Measurements from ENCODE around the gene FSCN2.

Gene FSCN2

DNA sequence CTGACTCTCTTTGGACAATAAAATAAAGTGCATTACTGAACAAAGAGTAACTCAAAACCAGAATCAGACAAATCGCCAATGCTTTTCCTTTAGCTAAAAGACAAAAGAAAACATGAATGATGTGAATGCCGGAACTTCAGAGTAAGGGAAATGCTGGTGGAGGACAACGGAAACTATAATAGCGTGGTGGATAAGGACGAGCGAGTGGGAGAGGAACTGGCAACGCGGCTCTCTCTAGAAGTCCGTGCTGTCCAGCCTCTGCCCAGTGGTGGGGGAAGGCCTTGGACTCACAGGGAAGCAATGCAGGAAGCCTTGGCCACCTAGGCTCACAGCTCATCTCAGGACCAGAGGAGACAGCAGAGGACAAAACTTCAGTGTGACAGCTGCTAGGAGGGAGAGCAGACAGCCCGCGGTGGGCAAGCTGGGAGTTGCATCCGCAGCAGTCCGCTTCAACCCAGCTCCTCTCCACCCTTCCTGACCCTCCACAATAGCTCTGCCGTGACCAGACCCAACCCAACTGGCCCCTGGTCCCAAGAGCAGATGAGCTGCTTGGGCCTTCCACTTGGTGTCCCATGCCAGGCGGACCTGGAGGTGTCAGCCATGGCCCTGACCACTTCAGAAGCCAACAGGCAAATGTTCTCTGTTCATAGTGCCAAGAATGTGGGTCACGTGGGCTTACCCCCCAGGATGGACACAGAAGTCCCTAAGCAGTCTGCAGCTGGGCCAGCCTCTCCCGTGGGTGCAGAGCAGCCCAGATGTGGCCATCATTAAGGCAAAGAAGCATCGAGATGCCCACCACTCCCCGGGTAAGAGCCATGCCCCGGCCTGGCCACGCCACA lies 29.3 kb downstream of the FSCN2 start:
- Histone ChIP-seq H3K27me3 (replicated peaks) (no peaks in the 10 kb centered on the region), H3K27ac (no peak overlapping the region), H3K36me3 (replicated peaks) (peaks cover 52% of the 10 kb centered on the region), H3K4me3 (ENCODE audit: low read depth, low read length) (no peak overlapping the region)
- TF ChIP-seq, protein P1, sequence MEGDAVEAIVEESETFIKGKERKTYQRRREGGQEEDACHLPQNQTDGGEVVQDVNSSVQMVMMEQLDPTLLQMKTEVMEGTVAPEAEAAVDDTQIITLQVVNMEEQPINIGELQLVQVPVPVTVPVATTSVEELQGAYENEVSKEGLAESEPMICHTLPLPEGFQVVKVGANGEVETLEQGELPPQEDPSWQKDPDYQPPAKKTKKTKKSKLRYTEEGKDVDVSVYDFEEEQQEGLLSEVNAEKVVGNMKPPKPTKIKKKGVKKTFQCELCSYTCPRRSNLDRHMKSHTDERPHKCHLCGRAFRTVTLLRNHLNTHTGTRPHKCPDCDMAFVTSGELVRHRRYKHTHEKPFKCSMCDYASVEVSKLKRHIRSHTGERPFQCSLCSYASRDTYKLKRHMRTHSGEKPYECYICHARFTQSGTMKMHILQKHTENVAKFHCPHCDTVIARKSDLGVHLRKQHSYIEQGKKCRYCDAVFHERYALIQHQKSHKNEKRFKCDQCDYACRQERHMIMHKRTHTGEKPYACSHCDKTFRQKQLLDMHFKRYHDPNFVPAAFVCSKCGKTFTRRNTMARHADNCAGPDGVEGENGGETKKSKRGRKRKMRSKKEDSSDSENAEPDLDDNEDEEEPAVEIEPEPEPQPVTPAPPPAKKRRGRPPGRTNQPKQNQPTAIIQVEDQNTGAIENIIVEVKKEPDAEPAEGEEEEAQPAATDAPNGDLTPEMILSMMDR (IDR thresholded peaks at IDR 0.05; ENCODE audit: low read depth, low read length, missing control alignments) = no peak
- in situ Hi-C loops (cut with HindIII; ENCODE audit: low pct_ligation_motif_present, low sequenced_read_pairs) = no loop called here
- DNase-seq = no peak

DNA sequence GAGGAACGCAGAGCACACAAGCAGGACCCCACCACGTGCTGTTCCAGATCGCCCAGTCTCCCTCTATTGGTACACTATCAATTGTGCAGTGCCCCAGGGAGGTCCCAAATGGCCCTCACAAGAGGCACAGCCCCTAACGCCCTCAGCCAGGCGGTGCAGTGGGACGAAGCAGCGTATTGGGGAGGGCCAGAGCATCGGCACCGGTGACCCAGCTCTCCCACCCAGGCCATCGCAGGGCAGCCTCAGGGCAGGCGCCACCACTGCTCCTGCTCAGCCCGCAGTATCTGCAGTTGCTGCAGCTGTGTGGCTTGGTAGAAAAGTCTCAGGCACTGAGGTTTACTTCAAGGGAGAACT lies 29.9 kb downstream of the FSCN2 start:
- no peaks in the 10 kb centered on the region for H3K27me3 ChIP-seq (replicated peaks)
- H3K4me3 ChIP-seq (ENCODE audit: low read depth, low read length) = no peak overlapping the region
- TF ChIP-seq, protein P1 (IDR thresholded peaks at IDR 0.05; ENCODE audit: low read depth, low read length, missing control alignments) = no peak
- in situ Hi-C loops (cut with HindIII; ENCODE audit: low pct_ligation_motif_present, low sequenced_read_pairs) = no loop called here
- peaks cover 54% of the 10 kb centered on the region for H3K36me3 ChIP-seq (replicated peaks)
- no peak for DNase-seq
- no peak overlapping the region for H3K27ac ChIP-seq

GRCh38 chr17:81558941-81559806 lies 31.0 kb downstream of the FSCN2 start:
- no peaks in the 10 kb centered on the region for H3K27me3 ChIP-seq (replicated peaks)
- H3K27ac ChIP-seq = no peak overlapping the region
- in situ Hi-C loops (cut with HindIII; ENCODE audit: low pct_ligation_motif_present, low sequenced_read_pairs) = no loop called here
- H3K4me3 ChIP-seq (ENCODE audit: low read depth, low read length) = no peak overlapping the region
- no peak for DNase-seq
- peaks cover 62% of the 10 kb centered on the region for H3K36me3 ChIP-seq (replicated peaks)
- TF ChIP-seq, protein P1 (IDR thresholded peaks at IDR 0.05; ENCODE audit: low read depth, low read length, missing control alignments) = peak; percentile 72

DNA sequence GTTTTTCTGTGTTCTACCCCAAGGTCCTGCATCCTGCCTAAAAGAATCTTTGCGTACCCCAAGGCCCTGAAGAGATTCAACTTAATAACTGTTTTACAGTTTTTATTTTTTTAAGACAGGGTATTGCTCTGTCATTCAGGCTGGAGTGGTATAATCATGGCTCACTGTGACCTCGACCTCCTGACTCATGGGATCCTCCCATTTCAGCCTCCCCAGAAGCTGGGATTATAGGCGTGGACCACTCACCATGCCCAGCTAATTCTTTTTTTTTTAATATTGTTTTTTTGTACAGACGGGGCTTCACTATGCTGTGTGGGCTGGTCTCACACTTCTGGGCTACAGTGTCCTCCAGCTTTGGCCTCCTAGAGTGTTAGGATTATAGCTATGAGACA lies 33.3 kb downstream of the FSCN2 start:
- peak; percentile 63 for DNase-seq
- no peak overlapping the region for H3K4me3 ChIP-seq (ENCODE audit: low read depth, low read length)
- TF ChIP-seq, protein P1 (IDR thresholded peaks at IDR 0.05; ENCODE audit: low read depth, low read length, missing control alignments) = no peak
- peaks cover 73% of the 10 kb centered on the region for H3K36me3 ChIP-seq (replicated peaks)
- no peaks in the 10 kb centered on the region for H3K27me3 ChIP-seq (replicated peaks)
- in situ Hi-C loops (cut with HindIII; ENCODE audit: low pct_ligation_motif_present, low sequenced_read_pairs) = no loop called here
- H3K27ac ChIP-seq = peak overlapping the region; percentile 78

- DNase-seq = peak; percentile 50
- H3K4me3 ChIP-seq (ENCODE audit: low read depth, low read length) = no peak overlapping the region
- peak overlapping the region; percentile 44 for H3K27ac ChIP-seq
- TF ChIP-seq, protein P1 (IDR thresholded peaks at IDR 0.05; ENCODE audit: low read depth, low read length, missing control alignments) = no peak
- no peaks in the 10 kb centered on the region for H3K27me3 ChIP-seq (replicated peaks)
- in situ Hi-C loops (cut with HindIII; ENCODE audit: low pct_ligation_motif_present, low sequenced_read_pairs) = no loop called here
- peaks cover 66% of the 10 kb centered on the region for H3K36me3 ChIP-seq (replicated peaks)
Observed at GRCh38 chr17:81563861-81564586, 35.8 kb downstream of the FSCN2 start.
